ENCODE data around the gene MRGPRD.

- TF ChIP-seq, protein P1, sequence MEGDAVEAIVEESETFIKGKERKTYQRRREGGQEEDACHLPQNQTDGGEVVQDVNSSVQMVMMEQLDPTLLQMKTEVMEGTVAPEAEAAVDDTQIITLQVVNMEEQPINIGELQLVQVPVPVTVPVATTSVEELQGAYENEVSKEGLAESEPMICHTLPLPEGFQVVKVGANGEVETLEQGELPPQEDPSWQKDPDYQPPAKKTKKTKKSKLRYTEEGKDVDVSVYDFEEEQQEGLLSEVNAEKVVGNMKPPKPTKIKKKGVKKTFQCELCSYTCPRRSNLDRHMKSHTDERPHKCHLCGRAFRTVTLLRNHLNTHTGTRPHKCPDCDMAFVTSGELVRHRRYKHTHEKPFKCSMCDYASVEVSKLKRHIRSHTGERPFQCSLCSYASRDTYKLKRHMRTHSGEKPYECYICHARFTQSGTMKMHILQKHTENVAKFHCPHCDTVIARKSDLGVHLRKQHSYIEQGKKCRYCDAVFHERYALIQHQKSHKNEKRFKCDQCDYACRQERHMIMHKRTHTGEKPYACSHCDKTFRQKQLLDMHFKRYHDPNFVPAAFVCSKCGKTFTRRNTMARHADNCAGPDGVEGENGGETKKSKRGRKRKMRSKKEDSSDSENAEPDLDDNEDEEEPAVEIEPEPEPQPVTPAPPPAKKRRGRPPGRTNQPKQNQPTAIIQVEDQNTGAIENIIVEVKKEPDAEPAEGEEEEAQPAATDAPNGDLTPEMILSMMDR (conservative IDR thresholded peaks at IDR 0.05): no peak
- no peak for TF ChIP-seq ZFX (IDR thresholded peaks at IDR 0.05)
Observed at GRCh38 chr11:69001243-69002081, 20.7 kb upstream of the MRGPRD start.
